PC-3 (cell line): ENCODE results near the gene MPST. TPM values are rescaled to one million over a fixed set of nuclear protein-coding genes. Genes with fewer than 3 reads are reported as not detected.

Source experiments
- ATAC-seq: fragments of 200-7000 bp; cut with Tn5 transposase; 2 replicates; pipeline ENCODE4 v1.9.1; 2020; ENCODE audit warnings: mild to moderate bottlenecking, moderate library complexity
- BruUV-seq: library from RNA; stranded (reverse); fragments of 400-500 nt; replicated peaks from 2 replicates; lab custom pipeline; 2021; lab: Mats Ljungman, UMichigan
- CTCF ChIA-PET: fragments of 300-600 bp; sonication (Branson Sonifier 250); formaldehyde crosslinking; loops from one replicate; lab custom pipeline; 2022; ENCODE audit warnings: antibody characterized with exemption; lab: Charles Lee
- POLR2A ChIA-PET: fragments of 300-600 bp; sonication (Branson Sonifier 250); formaldehyde crosslinking; loops from one replicate; lab custom pipeline; 2022; ENCODE audit warnings: antibody characterized with exemption; ENCODE audit not compliant: unreplicated experiment; lab: Charles Lee
- DNase-seq: peaks from one replicate; pipeline ENCODE4 v3.0.0-alpha.2; 2015
- H2AFZ ChIP-seq: fragments of 300-600 bp; sonication (generic); 2 replicates; pipeline ENCODE4 v1.6.0; 2016; ENCODE audit warnings: antibody characterized with exemption, low read length
- H3F3A ChIP-seq: fragments of 300-600 bp; sonication (generic); one replicate; pipeline ENCODE4 v1.6.0; 2017; ENCODE audit warnings: antibody characterized with exemption, low read length, control low read depth, mild to moderate bottlenecking; ENCODE audit not compliant: unreplicated experiment
- H3K27ac ChIP-seq: fragments of 300-600 bp; sonication (generic); 2 replicates; pipeline ENCODE4 v1.5.1; 2016; ENCODE audit warnings: mild to moderate bottlenecking, low read length
- H3K27me3 ChIP-seq: fragments of 300-600 bp; sonication (generic); 2 replicates; pipeline ENCODE4 v1.6.1; 2016; ENCODE audit warnings: low read length, mixed read lengths
- H3K36me3 ChIP-seq: fragments of 300-600 bp; sonication (generic); 2 replicates; pipeline ENCODE4 v1.6.1; 2016; ENCODE audit warnings: low read depth, mixed run types, low read length, mixed read lengths
- H3K4me1 ChIP-seq: fragments of 300-600 bp; sonication (generic); 2 replicates; pipeline ENCODE4 v1.5.1; 2016; ENCODE audit warnings: low read length; ENCODE audit not compliant: insufficient read depth
- H3K4me2 ChIP-seq: fragments of 300-600 bp; sonication (generic); 2 replicates; pipeline ENCODE4 v1.6.0; 2016; ENCODE audit warnings: low read length
- H3K4me3 ChIP-seq: fragments of 300-600 bp; sonication (generic); 2 replicates; pipeline ENCODE4 v1.5.1; 2016; ENCODE audit warnings: mild to moderate bottlenecking, low read length, mixed read lengths
- H3K79me2 ChIP-seq: fragments of 300-600 bp; sonication (generic); 2 replicates; pipeline ENCODE4 v1.6.1; 2017; ENCODE audit warnings: low read length, mixed read lengths
- H3K9ac ChIP-seq: fragments of 300-600 bp; sonication (generic); 2 replicates; pipeline ENCODE4 v1.6.0; 2016; ENCODE audit warnings: mild to moderate bottlenecking, low read length
- H3K9me2 ChIP-seq: fragments of 300-600 bp; sonication (generic); replicated peaks from 2 replicates; pipeline ENCODE4 v1.6.1; 2016; ENCODE audit warnings: mixed run types, low read length, mixed read lengths
- H3K9me3 ChIP-seq: fragments of 300-600 bp; sonication (generic); 2 replicates; pipeline ENCODE4 v1.6.1; 2016; ENCODE audit warnings: low read length, mixed read lengths
- H4K20me1 ChIP-seq: fragments of 300-600 bp; sonication (generic); 2 replicates; pipeline ENCODE4 v1.6.1; 2016; ENCODE audit warnings: low read length, mixed read lengths
- CTCF ChIP-seq: fragments of 300-600 bp; sonication (generic); conservative IDR thresholded peaks from 2 replicates; pipeline ENCODE4 v1.5.1; 2017; ENCODE audit warnings: antibody characterized with exemption, low read depth, mild to moderate bottlenecking, low read length
- EZH2 ChIP-seq: fragments of 300-600 bp; sonication (generic); IDR thresholded peaks from one replicate; pipeline ENCODE4 v1.6.1; 2017; ENCODE audit warnings: antibody characterized with exemption, mild to moderate bottlenecking, low read length; ENCODE audit not compliant: unreplicated experiment
- EZH2phosphoT487 ChIP-seq: fragments of 300-600 bp; sonication (generic); IDR thresholded peaks from 2 replicates; pipeline ENCODE4 v1.6.1; 2018; ENCODE audit warnings: mild to moderate bottlenecking, antibody characterized with exemption, low read length, borderline replicate concordance
- intact Hi-C: fragments of 100-400 bp; cut with micrococcal nuclease; formaldehyde crosslinking; loops from 2 replicates; pipeline ENCODE4 v1.9.0; 2023
- total RNA-seq: library from RNA; depleted of rRNA; stranded (reverse); fragments of >200 nt; gene quantifications from 2 replicates; pipeline ENCODE4 v1.2.3, GENCODE V29; 2014

The MPST gene
- total RNA-seq, 1 experiment from 2014 or later = 97.0 TPM

- no peak overlapping the region for H3K27ac ChIP-seq
- TF ChIP-seq CTCF (no peak), EZH2phosphoT487 (no peak), EZH2 (no peak)
- no peak for ATAC-seq
- no peaks in the 10 kb centered on the region for H3K9me2 ChIP-seq
- POLR2A ChIA-PET = no interaction called here
- H3K4me3 ChIP-seq = no peak overlapping the region
- no peaks in the 10 kb centered on the region for H3K9me3 ChIP-seq
- no peak overlapping the region for H3K4me2 ChIP-seq
- no peaks in the 10 kb centered on the region for H3K36me3 ChIP-seq
- no peak overlapping the region for H3K9ac ChIP-seq
- H3K27me3 ChIP-seq = 0 out of 2 replicates have a peak, but pooled peaks cover 8% of the 10 kb centered on the region
- no peaks in the 10 kb centered on the region for H3F3A ChIP-seq
- BruUV-seq = no TSS peak
- CTCF ChIA-PET = no interaction called here
- no peaks in the 10 kb centered on the region for H3K79me2 ChIP-seq
- intact Hi-C loops = loop anchor here (10.0 kb wide), 1 partner anchor 120 kb away; no protein-coding TSS in a partner anchor
- no peaks in the 10 kb centered on the region for H3K4me1 ChIP-seq
- no peak overlapping the region for H2AFZ ChIP-seq
- no peak for DNase-seq
- H4K20me1 ChIP-seq = no peaks in the 10 kb centered on the region
Measured at GRCh38 chr22:37074537-37074936, 55.0 kb downstream of the MPST start.

DNA sequence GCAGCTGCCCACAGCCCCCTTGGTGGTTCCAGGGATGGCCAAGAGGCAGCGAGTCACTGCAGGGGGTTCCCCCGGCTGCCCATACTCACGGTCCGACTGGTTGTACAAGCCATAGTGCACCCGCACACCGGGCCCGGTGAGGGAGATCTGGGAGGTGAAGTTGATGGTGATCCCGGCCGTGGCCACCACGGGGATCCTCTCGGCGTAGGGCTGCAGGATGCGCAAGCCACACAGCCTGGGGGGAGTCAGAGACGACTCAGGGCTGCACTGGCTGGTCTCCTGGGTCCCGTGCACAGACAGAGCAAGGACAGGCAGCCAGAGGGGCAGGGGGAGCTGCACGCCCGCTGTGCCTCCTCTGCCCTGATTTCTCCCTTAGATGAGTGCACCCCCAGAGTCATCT, 55.5 kb downstream of the MPST start:
- Histone ChIP-seq H3K27ac (no peak overlapping the region), H3K9me3 (no peaks in the 10 kb centered on the region), H3F3A (no peaks in the 10 kb centered on the region), H2AFZ (no peak overlapping the region), H3K9me2 (no peaks in the 10 kb centered on the region), H3K4me1 (no peaks in the 10 kb centered on the region), H3K4me3 (no peak overlapping the region), H3K27me3 (0 out of 2 replicates have a peak, but pooled peaks cover 8% of the 10 kb centered on the region), H3K9ac (no peak overlapping the region), H3K36me3 (no peaks in the 10 kb centered on the region), H3K79me2 (no peaks in the 10 kb centered on the region), H3K4me2 (no peak overlapping the region), H4K20me1 (no peaks in the 10 kb centered on the region)
- TF ChIP-seq EZH2phosphoT487 = no peak
- TF ChIP-seq EZH2 = no peak
- TF ChIP-seq CTCF = no peak
- intact Hi-C loops = loop anchor here (10.0 kb wide), 1 partner anchor 120 kb away; no protein-coding TSS in a partner anchor
- DNase-seq (no peak), ATAC-seq (no peak)
- ChIA-PET POLR2A (no interaction called here), CTCF (no interaction called here)
- BruUV-seq = no TSS peak

- POLR2A ChIA-PET = no interaction called here
- no TSS peak for BruUV-seq
- Histone ChIP-seq H3F3A (no peaks in the 10 kb centered on the region), H3K4me3 (no peak overlapping the region), H3K79me2 (no peaks in the 10 kb centered on the region), H3K4me2 (no peak overlapping the region), H4K20me1 (no peaks in the 10 kb centered on the region), H3K9me2 (no peaks in the 10 kb centered on the region), H3K4me1 (no peaks in the 10 kb centered on the region), H3K27me3 (0 out of 2 replicates have a peak, but pooled peaks cover 8% of the 10 kb centered on the region), H3K27ac (no peak overlapping the region), H3K36me3 (no peaks in the 10 kb centered on the region), H3K9me3 (no peaks in the 10 kb centered on the region), H3K9ac (no peak overlapping the region), H2AFZ (no peak overlapping the region)
- intact Hi-C loops = loop anchor here (10.0 kb wide), 1 partner anchor 119 kb away; no protein-coding TSS in a partner anchor
- TF ChIP-seq EZH2 = no peak
- no peak for TF ChIP-seq CTCF
- TF ChIP-seq EZH2phosphoT487 = no peak
- DNase-seq (no peak), ATAC-seq (no peak)
- CTCF ChIA-PET = no interaction called here
Measured at GRCh38 chr22:37075822-37076433, 56.4 kb downstream of the MPST start.
